Calu3 (cell line): Measurements from ENCODE around the gene CARM1. TPM values are rescaled to one million over a fixed set of nuclear protein-coding genes. Genes with fewer than 3 reads are reported as not detected.
"Not testable (repeated sequence)": the region's sequence is repeated elsewhere in the genome, so short reads cannot be mapped to it uniquely, and the experiment has no call there.

Experiments used
- BruUV-seq: library from RNA; stranded (reverse); fragments of 400-500 nt; replicated peaks from 2 replicates; lab custom pipeline; 2021; lab: Mats Ljungman, UMichigan
- CTCF ChIA-PET: fragments of 300-600 bp; sonication (Branson Sonifier 250); formaldehyde crosslinking; loops from one replicate; lab custom pipeline; 2022; ENCODE audit warnings: antibody characterized with exemption; lab: Charles Lee
- DNase-seq: peaks from one replicate; pipeline ENCODE4 v3.0.0; 2022
- H3K27ac Mint-ChIP-seq: one replicate; pipeline ENCODE4 v1.8.0; 2022; ENCODE audit warnings: mixed read lengths; ENCODE audit not compliant: unreplicated experiment
- H3K27me3 Mint-ChIP-seq: one replicate; pipeline ENCODE4 v1.8.0; 2022; ENCODE audit warnings: mixed read lengths; ENCODE audit not compliant: unreplicated experiment
- H3K36me3 Mint-ChIP-seq: one replicate; pipeline ENCODE4 v1.8.0; 2022; ENCODE audit warnings: mild to moderate bottlenecking, moderate library complexity, mixed read lengths; ENCODE audit not compliant: insufficient read depth, unreplicated experiment
- H3K4me1 Mint-ChIP-seq: one replicate; pipeline ENCODE4 v1.8.0; 2022; ENCODE audit warnings: mild to moderate bottlenecking, low read depth, mixed read lengths; ENCODE audit not compliant: unreplicated experiment
- H3K4me3 Mint-ChIP-seq: one replicate; pipeline ENCODE4 v1.8.0; 2022; ENCODE audit warnings: mild to moderate bottlenecking, low read depth, moderate library complexity, mixed read lengths; ENCODE audit not compliant: unreplicated experiment
- H3K9me3 Mint-ChIP-seq: one replicate; pipeline ENCODE4 v1.8.0; 2022; ENCODE audit warnings: low read depth, mixed read lengths; ENCODE audit not compliant: unreplicated experiment
- CTCF ChIP-seq: fragments of 200-600 bp; IDR thresholded peaks from one replicate; pipeline ENCODE4 v1.8.0; 2022; ENCODE audit warnings: antibody characterized with exemption; ENCODE audit not compliant: unreplicated experiment
- intact Hi-C: fragments of 100-400 bp; cut with micrococcal nuclease; formaldehyde crosslinking; loops from one replicate; pipeline ENCODE4 v1.10.0; 2022; ENCODE audit not compliant: unreplicated experiment
- total RNA-seq: library from RNA; stranded (reverse); gene quantifications from 2 replicates; pipeline ENCODE4 v1.2.3, GENCODE V29; 2022

CARM1 gene
- total RNA-seq, 1 experiment from 2014 or later: 32.8 TPM

DNA sequence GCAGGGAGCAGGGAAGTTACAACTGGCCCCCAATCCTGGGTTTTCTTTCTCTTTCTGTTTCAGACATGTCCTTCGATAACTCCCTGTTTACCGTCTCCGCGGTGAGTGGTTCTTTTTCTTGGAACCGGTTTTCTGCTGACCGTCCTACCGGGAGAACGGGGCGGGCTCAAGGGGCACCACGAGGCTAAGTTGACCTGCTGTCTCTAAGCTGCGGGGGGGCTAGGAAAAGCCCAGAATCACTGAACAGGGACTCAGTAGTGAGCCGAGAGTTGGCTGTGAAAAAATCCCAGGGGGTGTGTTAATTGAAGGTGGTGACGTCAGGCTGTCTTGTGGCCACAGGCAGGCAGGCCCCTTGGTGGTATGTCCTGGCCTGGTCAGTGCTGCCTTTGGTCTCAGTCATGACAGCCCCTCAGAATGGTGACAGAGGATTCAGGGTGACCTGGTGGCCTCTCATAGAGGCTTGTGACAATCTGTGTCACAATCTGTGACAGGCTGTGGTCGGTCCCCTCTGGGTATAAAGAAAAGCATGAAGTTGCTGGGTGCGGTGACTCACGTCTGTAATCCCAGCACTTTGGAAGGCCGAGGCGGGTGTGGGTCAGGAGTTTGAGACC lies 8.1 kb upstream of the CARM1 start:
- DNase-seq: peak; percentile 7
- Mint-ChIP-seq H3K9me3 (no peaks in the 10 kb centered on the region), H3K4me1 (peaks cover 11% of the 10 kb centered on the region), H3K36me3 (no peaks in the 10 kb centered on the region), H3K4me3 (peak overlapping the region; percentile 47), H3K27me3 (no peaks in the 10 kb centered on the region), H3K27ac (no peak overlapping the region)
- intact Hi-C loops: no loop called here
- BruUV-seq: no TSS peak
- CTCF ChIA-PET: interaction anchor here (1.5 to 1.9 kb wide), 3 partner anchors 27 to 146 kb away, joined by 6 to 21 read pairs (median 21); partner anchors contain the start of genes DNM2 and TMED1
- no peak for TF ChIP-seq CTCF

GRCh38 chr19:10864538-10864899 lies 6.8 kb upstream of the CARM1 start:
- BruUV-seq: no TSS peak
- Mint-ChIP-seq H3K36me3 (no peaks in the 10 kb centered on the region), H3K9me3 (no peaks in the 10 kb centered on the region), H3K4me3 (no peak overlapping the region), H3K4me1 (peaks cover 11% of the 10 kb centered on the region), H3K27me3 (no peaks in the 10 kb centered on the region), H3K27ac (no peak overlapping the region)
- CTCF ChIA-PET: interaction anchor here (0.6 to 1.9 kb wide), 5 partner anchors 29 to 323 kb away, joined by 3 to 21 read pairs (median 6); partner anchors contain the start of genes DNM2 and TMED1
- intact Hi-C loops: loop anchor here (2.0 kb wide), 1 partner anchor 148 kb away; no protein-coding TSS in a partner anchor
- DNase-seq: peak; percentile 81
- TF ChIP-seq CTCF: peak; percentile 62

- intact Hi-C loops: no loop called here
- Mint-ChIP-seq H3K9me3 (no peaks in the 10 kb centered on the region), H3K4me3 (no peak overlapping the region), H3K27me3 (no peaks in the 10 kb centered on the region), H3K4me1 (peaks cover 11% of the 10 kb centered on the region), H3K36me3 (peaks cover 9% of the 10 kb centered on the region), H3K27ac (no peak overlapping the region)
- CTCF ChIA-PET: no interaction called here
- no peak for DNase-seq
- TF ChIP-seq CTCF: no peak
- no TSS peak for BruUV-seq
Measured at GRCh38 chr19:10866495-10866894, 4.9 kb upstream of the CARM1 start.

GRCh38 chr19:10868872-10869547 lies 2.3 kb upstream of the CARM1 start:
- Mint-ChIP-seq H3K27me3 (no peaks in the 10 kb centered on the region), H3K9me3 (no peaks in the 10 kb centered on the region), H3K4me3 (no peak overlapping the region), H3K4me1 (no peaks in the 10 kb centered on the region), H3K36me3 (peaks cover 22% of the 10 kb centered on the region), H3K27ac (no peak overlapping the region)
- intact Hi-C loops: no loop called here
- no TSS peak for BruUV-seq
- DNase-seq: no peak
- CTCF ChIA-PET: no interaction called here
- TF ChIP-seq CTCF: no peak

GRCh38 chr19:10869872-10870311 lies 1.5 kb upstream of the CARM1 start:
- Mint-ChIP-seq H3K27ac (peak overlapping the region; percentile 83), H3K36me3 (peaks cover 22% of the 10 kb centered on the region), H3K4me3 (peak overlapping the region; percentile 72)
- intact Hi-C loops, H3K9me3 Mint-ChIP-seq, H3K27me3 Mint-ChIP-seq, DNase-seq, H3K4me1 Mint-ChIP-seq, BruUV-seq: not testable (repeated sequence)
- CTCF ChIA-PET: interaction anchor here (1.8 kb wide), 1 partner anchor 152 kb away, joined by 5 read pairs; the partner anchor contains the start of gene DNM2
